Common myeloid progenitor, CD34-positive (primary cell): ENCODE results near the gene INPP5B.

Experiments
- CTCF ChIA-PET: fragments of 350-600 bp; sonication (Branson Sonifier 250); formaldehyde crosslinking; loops from one replicate; lab custom pipeline; 2021; ENCODE audit warnings: antibody characterized with exemption; lab: Charles Lee
- POLR2A ChIA-PET: fragments of 350-600 bp; sonication (Branson Sonifier 250); formaldehyde crosslinking; loops from one replicate; lab custom pipeline; 2021; ENCODE audit warnings: antibody characterized with exemption; lab: Charles Lee
- DNase-seq, 3 donors: peaks; one replicate each; pipeline versions ENCODE4 v3.0.0 to v3.0.0-alpha.2; 2013
- H3K27ac ChIP-seq, 2 experiments: 1 replicate in 1 of 2; 2 replicates in 1 of 2; pipeline ENCODE4 v1.7.0; 2013; ENCODE audit warnings: inconsistent platforms in 2 of 2, low read length in 2 of 2, mild to moderate bottlenecking in 2 of 2, low read depth in 1 of 2, moderate library complexity in 1 of 2; ENCODE audit not compliant: severe bottlenecking in 2 of 2, insufficient read depth in 1 of 2, poor library complexity in 1 of 2
- H3K27me3 ChIP-seq, 5 experiments: replicated peaks in 2 of 5; 1 replicate in 3 of 5; 2 replicates in 2 of 5; pipeline versions ENCODE4 v1.6.1 to v1.7.0; 2013; ENCODE audit warnings: low read length in 4 of 5, mild to moderate bottlenecking in 2 of 5, moderate library complexity in 2 of 5, inconsistent platforms in 1 of 5; ENCODE audit not compliant: insufficient read depth in 5 of 5, control insufficient read depth in 4 of 5
- H3K36me3 ChIP-seq, 4 experiments: 1 replicate in 2 of 4; 2 replicates in 2 of 4; pipeline versions ENCODE4 v1.6.1 to v1.7.0; 2013; ENCODE audit warnings: low read length in 3 of 4, control low read depth in 1 of 4, mild to moderate bottlenecking in 1 of 4; ENCODE audit not compliant: control insufficient read depth in 4 of 4, insufficient read depth in 4 of 4
- H3K4me1 ChIP-seq, 4 experiments: 1 replicate in 3 of 4; 2 replicates in 1 of 4; pipeline versions ENCODE4 v1.6.1 to v1.7.1; 2013; ENCODE audit warnings: low read length in 3 of 4, mild to moderate bottlenecking in 3 of 4, control low read depth in 1 of 4, inconsistent platforms in 1 of 4, moderate library complexity in 1 of 4; ENCODE audit not compliant: control insufficient read depth in 4 of 4, insufficient read depth in 4 of 4; ENCODE audit errors: control extremely low read depth in 1 of 4
- H3K4me3 ChIP-seq, 7 experiments: 1 replicate in 4 of 7; 2 replicates in 3 of 7; pipeline versions ENCODE4 v1.5.1 to v1.7.0; 2013; ENCODE audit warnings: mild to moderate bottlenecking in 7 of 7, low read length in 6 of 7, moderate library complexity in 6 of 7, inconsistent platforms in 2 of 7, low read depth in 2 of 7, control low read depth in 1 of 7; ENCODE audit not compliant: insufficient read depth in 4 of 7, control insufficient read depth in 1 of 7; ENCODE audit errors: extremely low read depth in 1 of 7
- H3K9me3 ChIP-seq, 5 experiments: 1 replicate in 4 of 5; 2 replicates in 1 of 5; pipeline versions ENCODE4 v1.6.1 to v1.7.1; 2013; ENCODE audit warnings: low read length in 4 of 5, mild to moderate bottlenecking in 2 of 5, inconsistent platforms in 1 of 5, low read depth in 1 of 5, moderate library complexity in 1 of 5; ENCODE audit not compliant: control insufficient read depth in 4 of 5, insufficient read depth in 2 of 5; ENCODE audit errors: control extremely low read depth in 1 of 5
- WGBS: methylation state at CpG from one replicate; pipeline ENCODE4 v1.1.5; 2013; ENCODE audit not compliant: insufficient coverage; 5-methylcytosine and 5-hydroxymethylcytosine counted together

INPP5B gene

DNA sequence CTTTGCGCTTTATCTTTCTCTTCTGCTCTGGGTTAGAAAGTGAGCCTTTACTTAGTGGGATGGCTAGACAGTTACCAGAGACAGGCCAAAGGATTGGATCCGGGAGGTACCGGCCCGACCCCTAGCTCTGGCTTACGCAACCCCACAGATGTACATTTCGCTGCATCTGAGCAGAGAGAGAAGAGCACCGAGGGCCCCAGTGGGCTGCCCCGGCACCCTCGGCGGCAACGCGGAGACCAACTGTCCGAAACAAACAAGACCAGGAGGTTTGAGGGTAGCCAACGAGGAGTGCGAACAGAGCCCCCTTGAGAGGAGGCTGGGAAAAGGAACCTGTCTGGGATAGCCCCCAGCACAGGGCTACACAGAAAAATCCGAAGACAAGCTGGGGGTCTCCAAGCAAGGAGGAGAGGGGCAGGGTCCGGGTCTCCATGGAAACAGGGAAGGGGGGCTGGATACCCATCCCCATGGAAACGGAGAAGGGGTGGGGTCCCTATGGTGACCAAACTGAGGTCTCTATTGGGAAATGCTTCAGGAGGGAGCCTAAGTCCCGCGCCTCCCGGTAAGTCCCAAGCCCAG is 87.8 kb downstream of the INPP5B start:
- H3K27ac ChIP-seq = peak overlapping the region; percentile 95 to 98
- CTCF ChIA-PET = interaction anchor here (0.6 to 6.5 kb wide), 18 partner anchors 7 to 995 kb away, joined by 3 to 47 read pairs (median 5); partner anchors contain the start of genes C1orf122, INPP5B and YRDC
- peaks cover 10 to 34% (median 23%) of the 10 kb centered on the region in 4 experiments for H3K36me3 ChIP-seq
- H3K27me3 ChIP-seq = no peaks in the 10 kb centered on the region
- no peaks in the 10 kb centered on the region for H3K9me3 ChIP-seq
- DNase-seq = no peak
- WGBS = 5% methylated on average over 19 of the region's 21 CpGs
- H3K4me1 ChIP-seq = peaks cover 9 to 25% (median 21%) of the 10 kb centered on the region in 4 experiments
- peak overlapping the region; percentile 66 to 99 (median 95) for H3K4me3 ChIP-seq
- POLR2A ChIA-PET = interaction anchor here (0.6 to 2.5 kb wide), 4 partner anchors 42 to 94 kb away, joined by 3 to 14 read pairs (median 6); partner anchors contain the start of genes C1orf122, EPHA10, INPP5B and YRDC

DNA sequence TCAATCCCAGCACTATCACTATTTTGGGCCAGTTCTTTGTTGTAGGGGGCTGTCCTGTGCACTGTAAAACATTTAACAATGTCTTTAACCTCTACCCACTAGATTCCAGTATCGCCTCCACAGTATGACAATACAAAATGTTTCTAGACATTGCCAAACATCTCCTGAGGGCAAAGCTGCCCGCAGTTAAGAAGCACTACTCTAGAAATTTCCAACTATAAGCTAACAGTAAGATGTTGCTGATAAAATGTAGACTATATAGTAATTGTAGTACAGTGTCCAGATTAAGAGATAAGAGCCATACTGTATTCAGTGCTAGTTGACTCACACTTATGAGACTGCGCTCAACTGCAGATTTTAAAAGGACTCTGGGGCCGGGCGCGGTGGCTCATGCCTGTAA is 92.4 kb downstream of the INPP5B start:
- WGBS = 100% methylated on average over 4 of the region's 6 CpGs
- Histone ChIP-seq H3K27ac (no peak overlapping the region), H3K9me3 (no peaks in the 10 kb centered on the region), H3K4me3 (no peak overlapping the region), H3K27me3 (no peaks in the 10 kb centered on the region), H3K4me1 (peaks cover 19 to 45% (median 30%) of the 10 kb centered on the region in 4 experiments), H3K36me3 (peaks cover 6 to 21% (median 13%) of the 10 kb centered on the region in 4 experiments)
- DNase-seq = no peak
- POLR2A ChIA-PET = no interaction called here
- CTCF ChIA-PET = no interaction called here

DNA sequence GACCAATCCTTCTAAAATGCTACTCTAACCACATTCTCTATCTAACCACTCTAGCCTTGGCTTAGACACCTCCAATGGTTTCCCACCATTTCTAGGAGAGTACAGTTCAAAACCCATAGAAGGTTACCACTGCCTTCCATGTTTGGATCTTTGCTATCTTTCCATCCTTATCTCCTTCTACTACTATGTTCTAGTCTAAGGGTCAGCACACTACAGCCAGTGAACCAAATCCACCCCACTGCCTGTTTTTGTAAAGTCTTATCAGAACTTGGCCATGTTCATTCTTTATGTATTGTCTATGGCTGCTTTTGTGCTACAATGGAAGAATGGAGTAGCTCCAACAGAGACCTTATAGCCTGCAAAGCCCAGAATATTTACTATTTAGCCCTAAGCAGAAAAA is 93.7 kb downstream of the INPP5B start:
- H3K9me3 ChIP-seq = no peaks in the 10 kb centered on the region
- no peak overlapping the region for H3K27ac ChIP-seq
- H3K27me3 ChIP-seq = no peaks in the 10 kb centered on the region
- POLR2A ChIA-PET = no interaction called here
- no peak overlapping the region for H3K4me3 ChIP-seq
- H3K36me3 ChIP-seq = peaks cover 6 to 23% (median 13%) of the 10 kb centered on the region in 4 experiments
- CTCF ChIA-PET = interaction anchor here (1.0 to 4.4 kb wide), 2 partner anchors 8 to 36 kb away, joined by 4 to 28 read pairs; partner anchors contain the start of gene MTF1
- no peak for DNase-seq
- H3K4me1 ChIP-seq = peaks cover 11 to 35% (median 22%) of the 10 kb centered on the region in 4 experiments

DNA sequence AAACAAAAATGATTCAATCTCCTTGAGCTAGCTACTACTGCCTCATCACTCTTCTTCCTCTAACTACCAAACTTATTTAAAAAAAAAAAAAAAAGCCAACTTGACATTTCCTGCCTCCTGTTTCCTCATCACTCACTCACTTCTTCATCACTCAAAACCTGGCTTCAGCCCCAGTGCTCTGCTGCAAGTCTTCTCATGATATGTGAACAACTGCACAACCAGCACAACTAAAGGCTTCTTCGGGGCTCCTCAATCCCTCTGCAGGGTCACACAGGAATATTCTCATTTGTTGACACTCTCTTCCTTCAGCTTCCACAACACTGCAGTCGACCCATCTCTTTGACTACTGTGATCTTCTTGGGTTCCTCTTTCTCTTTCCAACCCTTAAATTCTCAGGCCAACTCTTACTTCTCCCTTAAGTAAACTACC is 95.1 kb downstream of the INPP5B start:
- ChIA-PET CTCF (interaction anchor here (1.4 to 4.4 kb wide), 2 partner anchors 10 to 36 kb away, joined by 3 to 28 read pairs; partner anchors contain the start of gene MTF1), POLR2A (no interaction called here)
- Histone ChIP-seq H3K4me3 (no peak overlapping the region), H3K4me1 (peaks cover 10 to 37% (median 22%) of the 10 kb centered on the region in 4 experiments), H3K9me3 (no peaks in the 10 kb centered on the region), H3K27me3 (no peaks in the 10 kb centered on the region), H3K36me3 (peaks cover 0 to 22% (median 9%) of the 10 kb centered on the region in 4 experiments), H3K27ac (no peak overlapping the region)
- 22% methylated on average over 2 of the region's 2 CpGs for WGBS
- DNase-seq = peak in 2 of 3 donors; percentile 33 to 42

DNA sequence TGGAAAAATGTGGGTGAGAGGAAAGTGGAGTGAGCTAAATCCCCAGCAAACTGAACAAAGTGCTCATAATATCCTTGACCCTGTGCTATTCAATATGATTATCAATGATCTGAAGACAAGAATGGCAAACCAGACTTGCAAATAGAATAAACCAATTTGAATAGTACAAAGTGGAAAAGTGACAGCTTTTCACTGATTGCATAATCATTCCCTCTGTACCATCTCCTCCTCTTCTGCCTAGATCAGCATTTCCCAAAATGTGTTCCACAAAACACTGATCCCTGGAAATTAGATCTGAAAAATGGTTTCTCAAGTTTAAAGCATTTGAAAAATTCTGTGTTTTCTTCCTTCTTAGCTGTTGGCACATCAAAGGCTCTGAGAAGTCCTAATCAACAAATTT is 95.6 kb downstream of the INPP5B start:
- Histone ChIP-seq H3K27ac (no peak overlapping the region), H3K36me3 (peaks cover 0 to 21% (median 8%) of the 10 kb centered on the region in 4 experiments), H3K27me3 (no peaks in the 10 kb centered on the region), H3K4me1 (peaks cover 12 to 42% (median 25%) of the 10 kb centered on the region in 4 experiments), H3K4me3 (no peak overlapping the region), H3K9me3 (no peaks in the 10 kb centered on the region)
- CTCF ChIA-PET = interaction anchor here (0.6 to 4.4 kb wide), 5 partner anchors 10 to 349 kb away, joined by 3 to 28 read pairs (median 3); partner anchors contain the start of gene MTF1
- POLR2A ChIA-PET = no interaction called here
- DNase-seq = no peak

DNA sequence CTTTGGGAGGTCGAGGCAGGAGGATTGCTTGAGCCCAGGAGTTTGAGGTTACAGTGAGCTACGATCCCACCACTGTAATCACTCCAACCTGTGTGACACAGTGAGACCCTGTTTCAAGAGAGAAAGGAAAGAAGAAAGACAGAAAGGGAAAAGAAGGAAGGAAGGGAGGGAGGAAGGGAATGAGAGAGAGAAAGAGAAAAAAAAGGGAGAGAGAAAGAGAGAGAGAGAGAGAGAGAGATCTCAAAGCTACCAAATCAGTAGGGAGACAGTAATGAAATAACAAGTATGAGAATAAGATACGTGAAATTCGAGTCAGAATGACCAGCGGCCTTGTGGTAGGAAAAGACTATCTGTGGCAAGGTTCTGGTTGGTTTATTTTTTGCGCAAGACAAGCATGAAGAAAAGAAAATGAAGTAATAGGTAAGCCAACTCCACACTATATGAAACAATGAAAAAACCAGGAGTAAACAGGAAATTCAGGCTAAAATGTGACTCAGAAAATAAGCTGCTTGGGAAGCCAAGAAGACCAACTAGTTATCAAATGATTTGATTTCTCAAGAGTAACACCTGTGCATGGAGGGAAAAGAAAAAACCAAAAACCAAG is 96.4 kb downstream of the INPP5B start:
- no peak for DNase-seq
- ChIA-PET POLR2A (no interaction called here), CTCF (interaction anchor here (0.6 to 4.4 kb wide), 5 partner anchors 11 to 348 kb away, joined by 3 to 28 read pairs (median 3); partner anchors contain the start of gene MTF1)
- Histone ChIP-seq H3K27ac (no peak overlapping the region), H3K9me3 (no peaks in the 10 kb centered on the region), H3K27me3 (no peaks in the 10 kb centered on the region), H3K4me3 (no peak overlapping the region), H3K4me1 (peaks cover 20 to 50% (median 31%) of the 10 kb centered on the region in 4 experiments), H3K36me3 (peaks cover 0 to 21% (median 8%) of the 10 kb centered on the region in 4 experiments)
- 100% methylated on average over 1 of the region's 6 CpGs for WGBS

DNA sequence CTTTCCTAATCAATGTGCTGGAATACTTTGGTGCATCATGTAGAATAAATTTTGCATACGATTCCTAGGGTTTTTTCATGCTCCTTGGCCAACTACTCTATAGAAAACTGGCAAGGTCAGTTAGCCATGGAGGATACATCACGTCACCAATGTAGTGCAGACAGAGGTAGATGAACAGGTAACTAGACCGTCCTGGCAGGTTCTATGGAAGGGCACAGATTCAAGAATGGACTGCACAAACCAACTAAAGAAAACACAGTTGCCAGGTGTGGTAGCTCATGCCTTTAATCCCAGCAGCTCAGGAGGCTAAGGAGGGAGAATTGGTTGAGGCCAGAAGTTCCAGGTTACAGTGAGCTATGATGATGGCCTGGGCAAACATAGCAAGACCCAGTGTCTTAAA is 97.4 kb downstream of the INPP5B start:
- CTCF ChIA-PET = interaction anchor here (4.4 kb wide), 1 partner anchor 12 kb away, joined by 28 read pairs; the partner anchor contains the start of gene MTF1
- Histone ChIP-seq H3K4me3 (no peak overlapping the region), H3K9me3 (no peaks in the 10 kb centered on the region), H3K4me1 (peaks cover 20 to 57% (median 31%) of the 10 kb centered on the region in 4 experiments), H3K36me3 (peaks cover 0 to 20% (median 3%) of the 10 kb centered on the region in 4 experiments), H3K27me3 (no peaks in the 10 kb centered on the region), H3K27ac (no peak overlapping the region)
- 94% methylated on average over 2 of the region's 3 CpGs for WGBS
- no peak for DNase-seq
- POLR2A ChIA-PET = no interaction called here
